K562 (cell line): ENCODE data around the gene DAGLA. TPM values are rescaled to one million over a fixed set of nuclear protein-coding genes. Genes with fewer than 3 reads are reported as not detected.

Source experiments
- CTCFL ChIP-seq: IDR thresholded peaks from 2 replicates; pipeline ENCODE4 v1.6.1; 2011; ENCODE audit warnings: borderline replicate concordance, low read depth, mild to moderate bottlenecking, moderate library complexity, low read length; ENCODE audit not compliant: insufficient read depth, poor library complexity, severe bottlenecking
- FOXJ3 ChIP-seq: sonication (generic); formaldehyde crosslinking; IDR thresholded peaks from 2 replicates; pipeline ENCODE4 v1.4.0; 2020; ENCODE audit warnings: mild to moderate bottlenecking, missing genetic modification reagents
- MCM2 ChIP-seq: fragments of 450-650 bp; IDR thresholded peaks from 2 replicates; pipeline ENCODE4 v1.6.1; 2017; ENCODE audit warnings: low read depth, mild to moderate bottlenecking
- NR2C1 ChIP-seq, 2 experiments: fragments of 450-650 bp; IDR thresholded peaks; 2 replicates each; pipeline ENCODE4 v1.6.1; 2017; ENCODE audit warnings: mild to moderate bottlenecking in 2 of 2, antibody characterized with exemption in 1 of 2, inconsistent platforms in 1 of 2, missing compliant biosample characterization in 1 of 2, missing genetic modification characterization in 1 of 2
- NUFIP1 ChIP-seq: fragments of 450-650 bp; IDR thresholded peaks from 2 replicates; pipeline ENCODE4 v1.6.1; 2018; ENCODE audit not compliant: partially characterized antibody
- PBX2 ChIP-seq, 2 experiments: IDR thresholded peaks in 1 of 2; conservative IDR thresholded peaks in 1 of 2; 2 replicates each; pipeline ENCODE4 v1.6.1; 2016; ENCODE audit warnings: low read depth in 2 of 2, mild to moderate bottlenecking in 1 of 2, missing compliant biosample characterization in 1 of 2, missing genetic modification characterization in 1 of 2, moderate library complexity in 1 of 2
- PML ChIP-seq: IDR thresholded peaks from 2 replicates; pipeline ENCODE4 v1.6.1; 2012; ENCODE audit warnings: low read length, inconsistent platforms
- RFX1 ChIP-seq: fragments of 450-650 bp; IDR thresholded peaks from 2 replicates; pipeline ENCODE4 v1.6.1; 2016; ENCODE audit warnings: mild to moderate bottlenecking, moderate library complexity
- SAFB2 ChIP-seq: fragments of 200-400 bp; formaldehyde crosslinking; IDR thresholded peaks from 2 replicates; pipeline ENCODE4 v1.6.1; 2018; ENCODE audit warnings: borderline replicate concordance, low read length, low read depth, moderate library complexity; ENCODE audit not compliant: severe bottlenecking
- TFAP4 ChIP-seq: sonication (generic); formaldehyde crosslinking; IDR thresholded peaks from 2 replicates; pipeline ENCODE4 v1.8.0; 2022; ENCODE audit warnings: missing genetic modification reagents, mild to moderate bottlenecking, moderate library complexity, borderline replicate concordance
- TGIF2 ChIP-seq: sonication (generic); formaldehyde crosslinking; IDR thresholded peaks from 2 replicates; pipeline ENCODE4 v1.8.1; 2022; ENCODE audit warnings: mild to moderate bottlenecking, missing genetic modification reagents, moderate library complexity
- YY1 ChIP-seq, 3 experiments: IDR thresholded peaks; 2 replicates each; pipeline ENCODE4 v1.6.1; 2011; ENCODE audit warnings: low read length in 2 of 3, mild to moderate bottlenecking in 2 of 3, moderate library complexity in 2 of 3, borderline replicate concordance in 1 of 3, control low read depth in 1 of 3, low read depth in 1 of 3; ENCODE audit not compliant: insufficient read depth in 3 of 3, insufficient replicate concordance in 2 of 3, control insufficient read depth in 1 of 3, insufficient read length in 1 of 3; ENCODE audit errors: extremely low read depth in 1 of 3
- ZNF592 ChIP-seq: fragments of 450-650 bp; IDR thresholded peaks from 2 replicates; pipeline ENCODE4 v1.6.1; 2017; ENCODE audit warnings: antibody characterized with exemption, mild to moderate bottlenecking
- ZNF668 ChIP-seq: fragments of 250-450 bp; sonication (Bioruptor Pico); IDR thresholded peaks from 2 replicates; pipeline ENCODE4 v1.8.0; 2022; ENCODE audit warnings: mild to moderate bottlenecking, inconsistent platforms
- ZNF75A ChIP-seq: fragments of 450-650 bp; formaldehyde crosslinking; IDR thresholded peaks from 2 replicates; pipeline ENCODE4 v1.4.0; 2020; ENCODE audit warnings: mild to moderate bottlenecking
- polyA plus RNA-seq, 8 experiments: library from polyadenylated mRNA; depleted of rRNA in 4 of 8; stranded (reverse) in 5 of 8; unstranded in 3 of 8; fragments of >200 nt; fragmentation: Nextera tagmentation in 2 of 8; fragmentation: Illumina TruSeq in 1 of 8; extraction: Ambion mirVana in 2 of 8; extraction: Trizol in 1 of 8; gene quantifications; 2 replicates each; pipeline versions ENCODE4 v1.2.1 to v1.2.3, GENCODE V29; 2011 to 2014; ENCODE audit warnings: inconsistent platforms in 1 of 8, missing spikeins in 1 of 8
- total RNA-seq, 7 experiments: library from RNA; depleted of rRNA in 6 of 7; stranded (reverse); fragments of >200 nt in 6 of 7; fragmentation: Illumina TruSeq in 2 of 7; extraction: Trizol in 2 of 7; gene quantifications; 2 replicates each; pipeline versions ENCODE4 v1.2.1 to v1.2.3, GENCODE V29; 2011 to 2021; ENCODE audit warnings: low replicate concordance in 1 of 7

Gene DAGLA
- total and polyA plus RNA-seq, 9 of the 15 experiments (the other 6 are each of a cell fraction or from before 2014, with no cell fraction given): 0.03 to 0.16 (median 0.04) TPM; not detected in 4

GRCh38 chr11:61671527-61671926 lies 8.7 kb upstream of the DAGLA start (continued):
- TF ChIP-seq ZNF592: no peak
- no peak for TF ChIP-seq TGIF2 (CRISPR knock-in tag)
- TF ChIP-seq SAFB2: no peak
- TF ChIP-seq MCM2: no peak
- no peak for TF ChIP-seq PML
- TF ChIP-seq RFX1: no peak
- TF ChIP-seq TFAP4 (CRISPR knock-in tag): peak; percentile 36; the same call in 1 of the 2 replicates
- TF ChIP-seq YY1 (IDR thresholded peaks at IDR 0.05; ENCODE audit: borderline replicate concordance in 1 of 3, control insufficient read depth in 1 of 3, extremely low read depth in 1 of 3, insufficient read depth in 3 of 3, insufficient read length in 1 of 3, insufficient replicate concordance in 2 of 3, low read depth in 1 of 3, low read length in 2 of 3): peak in 2 of 3 experiments; percentile 49 to 76
- TF ChIP-seq CTCFL: peak; percentile 57
- peak; percentile 71; the same call in 1 of the 2 replicates for TF ChIP-seq NR2C1 (IDR thresholded peaks at IDR 0.05)
- TF ChIP-seq NR2C1 (tag; IDR thresholded peaks at IDR 0.05): peak; percentile 79
- no peak for TF ChIP-seq ZNF668 (CRISPR knock-in tag)
- no peak for TF ChIP-seq NUFIP1
- no peak for TF ChIP-seq PBX2 (CRISPR knock-in tag; IDR thresholded peaks at IDR 0.05; ENCODE audit: low read depth)
- 0 out of 2 replicates have a peak, but pooled peaks have one; percentile 36 for TF ChIP-seq PBX2 (tag; conservative IDR thresholded peaks at IDR 0.05; ENCODE audit: low read depth)
- TF ChIP-seq ZNF75A (CRISPR knock-in tag): no peak
- no peak for TF ChIP-seq FOXJ3 (CRISPR knock-in tag)
